ENCODE measurements around the gene REEP3. TPM values are rescaled to one million over a fixed set of nuclear protein-coding genes. Genes with fewer than 3 reads are reported as not detected.

The REEP3 gene
- total RNA-seq: 10 to 100 TPM; 13.6 to 15.1 TPM

GRCh38 chr10:63520500-63521415 lies at the start of gene REEP3:
Gene REEP3 (plus strand): TSS chr10:63521401. CDS start chr10:63521546, 145 bp downstream.
- intact Hi-C loops (cut with micrococcal nuclease): loop anchor here (10.0 kb wide), 1 partner anchor 104 kb away; no protein-coding TSS in a partner anchor
- Mint-ChIP-seq H3K4me1 (ENCODE audit: low read depth) (peaks cover 59% of the 10 kb centered on the region), H3K36me3 (ENCODE audit: low read depth) (peaks cover 2% of the 10 kb centered on the region), H3K4me3 (peak within 1 kb of the TSS; percentile 88), H3K27me3 (no peaks in the 10 kb centered on the region), H3K9me3 (no peaks in the 10 kb centered on the region), H3K27ac (peak within 1 kb of the TSS; percentile 92)
- DNase-seq (peak; percentile 74), ATAC-seq (peak; percentile 79)
- POLR2A ChIA-PET: interaction anchor here (1.0 to 1.9 kb wide), 4 partner anchors 11 to 255 kb away, joined by 3 to 11 read pairs (median 3); no protein-coding TSS in a partner anchor
- CTCF ChIA-PET: no interaction called here
- TF ChIP-seq CTCF (IDR thresholded peaks at IDR 0.05): no peak

GRCh38 chr10:63474488-63474887 lies 46.7 kb upstream of the REEP3 start:
- DNase-seq: no peak
- no peak for ATAC-seq
- Mint-ChIP-seq H3K4me1 (ENCODE audit: low read depth) (peaks cover 15% of the 10 kb centered on the region), H3K9me3 (no peaks in the 10 kb centered on the region), H3K36me3 (ENCODE audit: low read depth) (peaks cover 4% of the 10 kb centered on the region), H3K4me3 (no peak overlapping the region), H3K27me3 (no peaks in the 10 kb centered on the region), H3K27ac (no peak overlapping the region)
- intact Hi-C loops (cut with micrococcal nuclease): no loop called here
- ChIA-PET POLR2A (no interaction called here), CTCF (no interaction called here)
- TF ChIP-seq CTCF (IDR thresholded peaks at IDR 0.05): no peak

GRCh38 chr10:63477927-63478326 lies 43.3 kb upstream of the REEP3 start:
- no peaks in the 10 kb centered on the region for H3K9me3 Mint-ChIP-seq
- CTCF ChIA-PET: no interaction called here
- H3K4me1 Mint-ChIP-seq (ENCODE audit: low read depth): peaks cover 11% of the 10 kb centered on the region
- intact Hi-C loops (cut with micrococcal nuclease): no loop called here
- DNase-seq (no peak), ATAC-seq (no peak)
- no peak overlapping the region for H3K27ac Mint-ChIP-seq
- POLR2A ChIA-PET: no interaction called here
- H3K36me3 Mint-ChIP-seq (ENCODE audit: low read depth): peaks cover 4% of the 10 kb centered on the region
- no peak for TF ChIP-seq CTCF (IDR thresholded peaks at IDR 0.05)
- H3K27me3 Mint-ChIP-seq: no peaks in the 10 kb centered on the region
- no peak overlapping the region for H3K4me3 Mint-ChIP-seq

- ATAC-seq: no peak
- CTCF ChIA-PET: interaction anchor here (0.8 to 1.0 kb wide), 3 partner anchors 11 to 312 kb away, joined by 3 read pairs; no protein-coding TSS in a partner anchor
- intact Hi-C loops (cut with micrococcal nuclease): no loop called here
- Mint-ChIP-seq H3K4me1 (ENCODE audit: low read depth) (peaks cover 12% of the 10 kb centered on the region), H3K9me3 (no peaks in the 10 kb centered on the region), H3K27me3 (no peaks in the 10 kb centered on the region), H3K4me3 (no peak overlapping the region), H3K27ac (no peak overlapping the region), H3K36me3 (ENCODE audit: low read depth) (peaks cover 4% of the 10 kb centered on the region)
- no peak for TF ChIP-seq CTCF (IDR thresholded peaks at IDR 0.05)
- no peak for DNase-seq
- POLR2A ChIA-PET: no interaction called here
Measured at GRCh38 chr10:63478564-63478963, 42.6 kb upstream of the REEP3 start.

- no peak for ATAC-seq
- CTCF ChIA-PET: interaction anchor here (1.3 kb wide), 1 partner anchor 42 kb away, joined by 3 read pairs; no protein-coding TSS in a partner anchor
Measured at GRCh38 chr10:63480237-63480636, 41.0 kb upstream of the REEP3 start.

More at GRCh38 chr10:63480237-63480636, 41.0 kb upstream of the REEP3 start:
- intact Hi-C loops (cut with micrococcal nuclease): no loop called here
- Mint-ChIP-seq H3K9me3 (no peaks in the 10 kb centered on the region), H3K27ac (no peak overlapping the region), H3K4me3 (no peak overlapping the region), H3K36me3 (ENCODE audit: low read depth) (peaks cover 2% of the 10 kb centered on the region), H3K27me3 (no peaks in the 10 kb centered on the region), H3K4me1 (ENCODE audit: low read depth) (peaks cover 14% of the 10 kb centered on the region)
- TF ChIP-seq CTCF (IDR thresholded peaks at IDR 0.05): no peak
- POLR2A ChIA-PET: no interaction called here
- DNase-seq: no peak

All from activated CD8-positive, alpha-beta T cell treated with anti-CD3 and anti-CD28 coated beads for 36 hours (primary cell).